Panc1 (cell line): ENCODE data around the gene UBAP1. TPM values are rescaled to one million over a fixed set of nuclear protein-coding genes. Genes with fewer than 3 reads are reported as not detected.

Experiments
- ATAC-seq: fragments of 200-7000 bp; cut with Tn5 transposase; 2 replicates; pipeline ENCODE4 v1.9.1; 2020; ENCODE audit warnings: mild to moderate bottlenecking, moderate library complexity
- Bru-seq: library from RNA; stranded (reverse); fragments of 400-500 nt; gene quantifications from one replicate; lab custom pipeline; 2021; lab: Mats Ljungman, UMichigan
- BruChase-seq, 2 experiments: library from RNA; stranded (reverse); fragments of 400-500 nt; gene quantifications; one replicate each; lab custom pipeline; 2021; lab: Mats Ljungman, UMichigan
- BruUV-seq: library from RNA; stranded (reverse); fragments of 400-500 nt; replicated peaks from 2 replicates; lab custom pipeline; 2021; lab: Mats Ljungman, UMichigan
- CTCF ChIA-PET: fragments of 300-600 bp; sonication (Branson Sonifier 250); formaldehyde crosslinking; loops from one replicate; lab custom pipeline; 2022; ENCODE audit warnings: antibody characterized with exemption; lab: Charles Lee
- POLR2A ChIA-PET: fragments of 300-600 bp; sonication (Branson Sonifier 250); formaldehyde crosslinking; loops from one replicate; lab custom pipeline; 2022; ENCODE audit warnings: antibody characterized with exemption; lab: Charles Lee
- DNase-seq: peaks from one replicate; pipeline ENCODE4 v3.0.0-alpha.2; 2010; ENCODE audit warnings: low read depth, low spot score
- H3K27ac ChIP-seq: 2 replicates; pipeline ENCODE4 v1.5.1; 2011; ENCODE audit warnings: mild to moderate bottlenecking, low read length, inconsistent platforms
- H3K27me3 ChIP-seq: fragments of 200-500 bp; sonication (Bioruptor generic); 2 replicates; pipeline ENCODE4 v1.6.0; 2014; ENCODE audit warnings: low read length, inconsistent platforms; ENCODE audit not compliant: control insufficient read depth, insufficient read depth
- H3K36me3 ChIP-seq: fragments of 200-500 bp; sonication (Bioruptor generic); 2 replicates; pipeline ENCODE4 v1.5.1; 2014; ENCODE audit warnings: inconsistent platforms, mild to moderate bottlenecking, low read length, moderate library complexity; ENCODE audit not compliant: control insufficient read depth, insufficient read depth
- H3K4me1 ChIP-seq: 2 replicates; pipeline ENCODE4 v1.5.1; 2011; ENCODE audit warnings: inconsistent platforms, mild to moderate bottlenecking, low read length, moderate library complexity; ENCODE audit not compliant: control insufficient read depth, insufficient read depth
- H3K4me3 ChIP-seq, 2 experiments: 2 replicates each; pipeline ENCODE4 v1.5.1; 2011 to 2012; ENCODE audit warnings: low read depth in 2 of 2, low read length in 2 of 2, mild to moderate bottlenecking in 2 of 2, inconsistent platforms in 1 of 2, moderate library complexity in 1 of 2
- H3K9me3 ChIP-seq: fragments of 200-500 bp; sonication (Bioruptor generic); 2 replicates; pipeline ENCODE4 v1.5.1; 2014; ENCODE audit warnings: low read depth, mild to moderate bottlenecking, inconsistent platforms, low read length, moderate library complexity; ENCODE audit not compliant: control insufficient read depth, insufficient read depth
- POLR2AphosphoS5 ChIP-seq: IDR thresholded peaks from 2 replicates; pipeline ENCODE4 v1.6.1; 2012; ENCODE audit warnings: mild to moderate bottlenecking, low read depth, low read length, moderate library complexity
- SIN3A ChIP-seq: IDR thresholded peaks from 2 replicates; pipeline ENCODE4 v1.6.1; 2012; ENCODE audit warnings: low read depth, mild to moderate bottlenecking, low read length, moderate library complexity, borderline replicate concordance; ENCODE audit not compliant: insufficient read depth
- in situ Hi-C: cut with HindIII; loops from 2 replicates; pipeline ENCODE4 v1.10.0; 2016; ENCODE audit warnings: low sequenced_read_pairs, low pct_unique_long_range_greater_than_20kb
- intact Hi-C: fragments of 100-400 bp; cut with micrococcal nuclease; formaldehyde crosslinking; loops from one replicate; pipeline ENCODE4 v1.10.0; 2022; ENCODE audit not compliant: unreplicated experiment
- long read RNA-seq: library from polyadenylated mRNA; unstranded; transcript quantifications from one replicate; pipeline ENCODE4 v2.0.0, GENCODE V29; 2021; ENCODE audit not compliant: unreplicated experiment
- polyA plus RNA-seq: library from polyadenylated mRNA; unstranded; fragments of >200 nt; gene quantifications from one replicate; pipeline ENCODE4 v1.2.1, GENCODE V29; 2012; ENCODE audit warnings: missing spikeins; ENCODE audit not compliant: insufficient read length
- total RNA-seq: library from RNA; stranded (reverse); gene quantifications from one replicate; pipeline ENCODE4 v1.2.1, GENCODE V29; 2021; ENCODE audit not compliant: unreplicated experiment
- TF ChIP-seq, protein P1 (sequence below), 2 experiments: IDR thresholded peaks; 2 replicates each; pipeline ENCODE4 v1.6.1; 2011 to 2012; ENCODE audit warnings: low read depth in 2 of 2, control low read depth in 1 of 2, low read length in 1 of 2, mild to moderate bottlenecking in 1 of 2, moderate library complexity in 1 of 2; ENCODE audit not compliant: insufficient read depth in 1 of 2

Gene UBAP1
- total RNA-seq: 55.3 TPM
- 44.9 TPM for polyA plus RNA-seq
- percentile 91 among the genes with signal in this experiment for Bru-seq, nascent RNA
- percentile 87 among the genes with signal in this experiment for BruChase-seq, experiment 1, labeled RNA remaining after a 2-hour chase
- BruChase-seq, experiment 2, labeled RNA remaining after a 6-hour chase: percentile 87 among the genes with signal in this experiment
- long read RNA-seq, transcript UBAP1-201 (7 exons, 2,735 nt): major isoform, 90 of 140 reads
- long read RNA-seq, transcript UBAP1-205 (6 exons, 1,753 nt): minor isoform, 6 of 140 reads
- long read RNA-seq, transcript UBAP1-204 (6 exons, 2,029 nt): minor isoform, 16 of 140 reads
- long read RNA-seq, partial matches to known transcripts: 11 of 140 reads
- long read RNA-seq, other reads (novel, unspliced or antisense): 17 of 140 reads

DNA sequence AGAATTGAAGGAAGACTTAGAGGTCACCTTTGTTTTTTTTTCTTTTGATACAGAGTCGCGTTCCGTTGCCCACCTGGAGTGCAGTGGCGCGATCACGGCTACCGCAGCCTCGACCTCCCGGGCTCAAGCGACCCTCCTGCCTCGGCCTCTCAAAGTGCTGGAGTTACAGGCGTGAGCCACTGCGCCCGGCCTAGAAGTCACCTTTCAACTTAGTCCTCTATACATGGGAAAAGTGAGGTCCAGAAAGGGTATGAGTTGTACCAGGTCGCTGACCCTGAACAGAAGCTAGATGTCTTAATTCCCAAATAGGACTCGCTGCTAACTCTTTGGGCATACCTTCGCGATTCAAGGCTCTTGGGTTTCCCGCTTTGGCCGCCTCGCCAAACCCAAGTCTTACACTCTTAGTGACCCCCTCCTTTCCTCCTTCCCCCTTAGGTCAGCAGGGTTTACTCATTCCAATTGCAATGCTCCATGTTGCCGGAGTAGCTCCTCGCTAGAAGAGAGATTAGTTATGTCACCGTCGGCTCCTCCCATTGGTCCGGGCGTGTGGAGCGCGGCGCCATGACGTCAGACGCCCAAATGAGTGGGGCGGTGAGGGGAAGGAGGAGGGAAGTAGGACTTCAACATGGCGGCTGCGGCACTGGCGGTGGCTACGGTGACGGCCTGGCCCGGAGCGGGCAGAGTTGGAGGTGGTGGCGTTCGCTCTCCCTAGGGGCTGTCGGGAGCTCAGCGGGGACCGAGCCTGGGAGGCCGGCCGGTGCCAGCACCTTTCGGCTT, at the start of gene UBAP1:
Gene UBAP1, plus strand, starts transcription at position 608 of the 777 bp plus-strand sequence. CDS start 41,872 bp downstream, outside the sequence.
- Histone ChIP-seq H3K4me1 (peaks cover 4% of the 10 kb centered on the region; the same call in 1 of the 2 replicates), H3K4me3 (peak within 1 kb of the TSS; percentile 63 to 85), H3K9me3 (no peaks in the 10 kb centered on the region), H3K27ac (peak within 1 kb of the TSS; percentile 92), H3K36me3 (no peaks in the 10 kb centered on the region), H3K27me3 (no peaks in the 10 kb centered on the region)
- in situ Hi-C loops: no loop called here
- intact Hi-C loops: no loop called here
- TF ChIP-seq, protein P1, sequence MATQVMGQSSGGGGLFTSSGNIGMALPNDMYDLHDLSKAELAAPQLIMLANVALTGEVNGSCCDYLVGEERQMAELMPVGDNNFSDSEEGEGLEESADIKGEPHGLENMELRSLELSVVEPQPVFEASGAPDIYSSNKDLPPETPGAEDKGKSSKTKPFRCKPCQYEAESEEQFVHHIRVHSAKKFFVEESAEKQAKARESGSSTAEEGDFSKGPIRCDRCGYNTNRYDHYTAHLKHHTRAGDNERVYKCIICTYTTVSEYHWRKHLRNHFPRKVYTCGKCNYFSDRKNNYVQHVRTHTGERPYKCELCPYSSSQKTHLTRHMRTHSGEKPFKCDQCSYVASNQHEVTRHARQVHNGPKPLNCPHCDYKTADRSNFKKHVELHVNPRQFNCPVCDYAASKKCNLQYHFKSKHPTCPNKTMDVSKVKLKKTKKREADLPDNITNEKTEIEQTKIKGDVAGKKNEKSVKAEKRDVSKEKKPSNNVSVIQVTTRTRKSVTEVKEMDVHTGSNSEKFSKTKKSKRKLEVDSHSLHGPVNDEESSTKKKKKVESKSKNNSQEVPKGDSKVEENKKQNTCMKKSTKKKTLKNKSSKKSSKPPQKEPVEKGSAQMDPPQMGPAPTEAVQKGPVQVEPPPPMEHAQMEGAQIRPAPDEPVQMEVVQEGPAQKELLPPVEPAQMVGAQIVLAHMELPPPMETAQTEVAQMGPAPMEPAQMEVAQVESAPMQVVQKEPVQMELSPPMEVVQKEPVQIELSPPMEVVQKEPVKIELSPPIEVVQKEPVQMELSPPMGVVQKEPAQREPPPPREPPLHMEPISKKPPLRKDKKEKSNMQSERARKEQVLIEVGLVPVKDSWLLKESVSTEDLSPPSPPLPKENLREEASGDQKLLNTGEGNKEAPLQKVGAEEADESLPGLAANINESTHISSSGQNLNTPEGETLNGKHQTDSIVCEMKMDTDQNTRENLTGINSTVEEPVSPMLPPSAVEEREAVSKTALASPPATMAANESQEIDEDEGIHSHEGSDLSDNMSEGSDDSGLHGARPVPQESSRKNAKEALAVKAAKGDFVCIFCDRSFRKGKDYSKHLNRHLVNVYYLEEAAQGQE (IDR thresholded peaks at IDR 0.05; ENCODE audit: insufficient read depth in 1 of 2, low read depth in 2 of 2, low read length in 1 of 2): peak in 1 of 2 experiments; percentile 67; a peak in 1 of 4 replicates
- no peak; the same call in 1 of the 2 replicates for TF ChIP-seq SIN3A
- peak; percentile 90 for TF ChIP-seq POLR2AphosphoS5
- ChIA-PET POLR2A (interaction anchor here (0.5 to 0.7 kb wide), 5 partner anchors 13 to 241 kb away, joined by 3 to 12 read pairs (median 5); no protein-coding TSS in a partner anchor), CTCF (interaction anchor here (0.5 to 0.7 kb wide), 5 partner anchors 17 to 287 kb away, joined by 3 to 6 read pairs (median 5); no protein-coding TSS in a partner anchor)
- ATAC-seq: peak; percentile 99
- peak; percentile 83 for DNase-seq
- TSS peak; percentile 97 for BruUV-seq

DNA sequence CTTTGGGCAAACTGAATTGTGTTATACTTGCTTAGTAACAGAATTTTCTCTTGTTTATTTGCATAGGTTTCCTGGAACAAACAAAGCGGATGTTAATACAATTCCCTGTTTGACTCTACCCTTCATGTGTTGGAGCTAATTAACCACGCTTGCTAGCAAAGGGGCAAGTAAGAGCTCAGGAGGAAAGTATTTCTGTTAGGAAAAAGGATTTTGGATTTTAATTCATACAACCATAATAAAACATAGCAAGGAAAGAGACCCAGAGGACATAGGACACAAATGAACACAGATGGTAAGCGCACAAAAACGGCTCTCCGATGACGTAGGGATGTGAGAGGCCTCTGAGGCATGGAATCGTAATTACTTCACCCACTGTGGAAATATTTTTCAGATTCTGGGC, 47.3 kb upstream of the UBAP1 start:
- intact Hi-C loops: no loop called here
- Histone ChIP-seq H3K27me3 (no peaks in the 10 kb centered on the region), H3K27ac (no peak overlapping the region), H3K4me3 (no peak overlapping the region), H3K36me3 (no peaks in the 10 kb centered on the region), H3K4me1 (peaks cover 5% of the 10 kb centered on the region; the same call in 1 of the 2 replicates), H3K9me3 (no peaks in the 10 kb centered on the region)
- no TSS peak for BruUV-seq
- ATAC-seq: no peak
- CTCF ChIA-PET: interaction anchor here (1.2 kb wide), 1 partner anchor 13 kb away, joined by 3 read pairs; no protein-coding TSS in a partner anchor
- POLR2A ChIA-PET: no interaction called here
- TF ChIP-seq, protein P1 (IDR thresholded peaks at IDR 0.05; ENCODE audit: insufficient read depth in 1 of 2, low read depth in 2 of 2, low read length in 1 of 2): no peak
- TF ChIP-seq SIN3A: no peak
- in situ Hi-C loops: no loop called here
- no peak for DNase-seq
